Right renal pelvis (tissue), 4 donors: Measurements from ENCODE around the gene RPS27L. TPM values are rescaled to one million over a fixed set of nuclear protein-coding genes. Genes with fewer than 3 reads are reported as not detected.
"Not testable (repeated sequence)": the region's sequence is repeated elsewhere in the genome, so short reads cannot be mapped to it uniquely, and the experiment has no call there.

ENCODE experiments used
- DNase-seq, 4 donors: peaks; one replicate each; pipeline ENCODE4 v3.0.0-alpha.2; 2013; ENCODE audit warnings: low read depth in 4 of 4, low spot score in 3 of 4, missing footprints in 1 of 4
- polyA plus RNA-seq, 4 donors: library from polyadenylated mRNA; unstranded; fragments of 120-200 nt; gene quantifications; one replicate each; pipeline ENCODE4 v1.2.1, GENCODE V29; 2013; ENCODE audit not compliant: insufficient read length in 4 of 4

Gene RPS27L
- polyA plus RNA-seq, 4 donors, result 106 to 111 (median 107) TPM

DNA sequence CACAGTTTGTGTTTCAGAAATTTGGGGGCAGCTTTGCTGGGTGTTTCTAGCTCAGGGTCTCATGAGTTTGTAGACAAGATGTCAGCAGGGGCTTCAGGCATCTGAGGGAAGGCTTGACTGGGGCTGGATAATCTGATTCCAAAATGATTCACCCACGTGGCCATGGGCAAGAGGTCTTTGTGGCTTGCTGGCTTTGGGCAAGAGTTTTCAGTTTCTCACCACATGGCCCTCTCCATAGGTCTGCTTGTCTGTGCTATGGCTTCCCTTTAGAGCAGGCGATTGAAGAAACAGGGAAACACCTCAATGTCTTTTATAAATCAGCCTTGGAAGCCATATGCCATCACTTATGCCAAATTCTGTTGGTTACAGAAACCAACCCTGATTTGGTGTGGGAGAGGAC is 11.9 kb downstream of the RPS27L start:
- no peak for DNase-seq

DNA sequence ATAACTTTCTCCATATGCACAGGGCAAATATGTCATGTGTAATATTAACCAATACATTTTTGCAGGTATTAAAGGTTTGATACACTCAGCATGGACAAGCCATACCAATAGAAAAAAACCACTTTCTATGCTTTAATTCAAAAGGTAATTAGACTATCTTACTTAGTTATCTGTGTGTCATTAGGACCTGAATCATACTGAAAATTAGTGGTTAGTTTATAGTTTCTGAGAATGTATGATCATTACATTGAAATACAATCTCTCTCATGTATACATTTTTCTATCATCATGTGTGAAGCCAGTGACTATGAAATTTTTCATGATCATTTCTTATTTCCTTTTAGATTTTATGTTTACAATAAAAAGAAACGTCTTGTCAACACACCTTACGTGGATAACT is 16.3 kb downstream of the RPS27L start:
- DNase-seq, result no peak

DNA sequence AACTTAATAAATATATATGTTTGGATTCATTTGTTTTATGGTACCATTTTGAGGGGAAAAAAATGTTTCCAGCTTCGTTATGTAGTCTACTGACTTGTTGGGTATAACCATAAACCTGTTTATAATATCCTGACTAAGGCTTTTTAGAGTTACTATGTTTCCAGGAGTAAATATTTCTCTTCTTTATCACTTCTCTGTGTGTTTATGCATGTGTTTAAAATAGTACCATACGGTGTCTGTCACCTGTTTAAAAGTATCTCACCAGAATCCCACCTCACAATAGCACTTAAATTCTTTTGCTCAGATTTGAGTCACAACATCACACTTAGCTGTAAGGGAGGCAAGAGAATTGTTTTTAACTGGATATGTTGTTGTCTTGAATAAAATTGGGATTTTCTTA is 20.5 kb downstream of the RPS27L start:
- no peak for DNase-seq

DNA sequence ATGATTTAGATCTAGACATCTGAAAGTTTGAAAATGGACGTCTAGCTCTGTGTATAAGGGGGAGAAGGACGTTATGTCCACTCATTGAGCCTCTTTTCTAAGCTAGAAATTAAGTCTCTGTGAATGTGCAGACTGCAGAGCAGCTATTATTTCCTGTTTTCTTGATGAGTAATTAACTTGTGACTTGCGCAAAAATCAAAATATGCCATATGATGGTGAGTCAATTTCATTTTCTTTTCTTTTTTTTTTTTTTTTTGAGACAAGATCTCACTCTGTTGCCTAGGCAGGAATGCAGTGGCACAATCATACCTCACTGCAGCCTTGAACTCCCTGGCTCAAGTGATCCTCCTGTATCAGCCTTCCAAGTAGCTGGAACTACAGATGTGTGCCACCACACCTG is 21.5 kb downstream of the RPS27L start:
- DNase-seq, result no peak

DNA sequence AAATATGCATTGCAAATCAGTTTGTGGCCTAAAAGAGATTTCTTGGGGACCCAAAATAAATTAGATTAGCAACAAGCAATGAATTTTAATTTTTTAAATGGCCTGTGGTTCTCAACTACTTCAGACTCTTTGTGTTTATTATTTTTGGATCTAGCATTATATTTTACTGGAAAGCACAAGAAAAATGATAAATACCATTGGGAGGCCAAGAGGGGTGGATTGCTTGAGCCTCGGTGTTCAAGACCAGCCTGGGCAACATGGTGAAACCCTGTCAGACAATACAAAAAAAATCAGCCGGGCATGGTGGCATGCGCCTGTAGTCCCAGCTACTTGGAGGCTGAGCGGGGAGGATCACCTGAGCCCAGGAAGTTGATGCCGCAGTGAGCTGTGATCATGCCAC is 22.0 kb downstream of the RPS27L start:
- no peak for DNase-seq

DNA sequence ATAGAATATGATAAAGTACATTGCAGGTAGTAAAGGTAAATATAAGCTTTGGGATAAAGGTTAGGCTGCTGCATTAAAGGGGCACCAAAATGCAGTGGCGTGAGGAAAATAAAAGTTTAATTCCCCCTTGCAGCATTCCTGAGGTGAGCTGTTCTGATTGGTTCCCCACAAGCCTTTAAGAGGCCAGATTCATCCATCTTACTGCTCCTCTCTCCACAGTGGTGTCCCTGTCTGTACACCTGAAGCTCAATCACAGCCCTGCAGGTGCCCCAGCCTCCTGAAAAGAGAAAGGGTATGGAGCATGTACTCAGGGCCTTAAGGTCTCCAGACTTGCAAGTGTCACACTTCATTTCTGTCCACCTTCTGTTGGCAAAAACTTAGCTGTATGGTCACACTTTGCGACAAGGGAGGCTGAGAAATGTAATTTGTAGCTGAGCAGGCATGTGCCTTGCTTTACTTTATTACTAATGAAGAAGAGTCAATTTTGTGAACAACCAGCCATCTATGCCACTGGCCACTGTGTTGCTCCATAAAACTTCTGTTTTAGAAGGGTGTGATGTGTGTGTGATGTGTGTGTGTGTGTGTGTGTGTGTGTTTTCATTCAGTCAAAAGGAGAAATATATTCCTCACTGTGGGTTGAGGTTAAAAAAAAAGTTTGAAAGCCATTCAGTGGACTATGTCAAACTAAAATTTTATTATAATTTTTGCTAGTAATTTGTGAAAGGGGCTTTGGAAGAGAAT is 22.9 kb downstream of the RPS27L start:
- DNase-seq, result no peak

DNA sequence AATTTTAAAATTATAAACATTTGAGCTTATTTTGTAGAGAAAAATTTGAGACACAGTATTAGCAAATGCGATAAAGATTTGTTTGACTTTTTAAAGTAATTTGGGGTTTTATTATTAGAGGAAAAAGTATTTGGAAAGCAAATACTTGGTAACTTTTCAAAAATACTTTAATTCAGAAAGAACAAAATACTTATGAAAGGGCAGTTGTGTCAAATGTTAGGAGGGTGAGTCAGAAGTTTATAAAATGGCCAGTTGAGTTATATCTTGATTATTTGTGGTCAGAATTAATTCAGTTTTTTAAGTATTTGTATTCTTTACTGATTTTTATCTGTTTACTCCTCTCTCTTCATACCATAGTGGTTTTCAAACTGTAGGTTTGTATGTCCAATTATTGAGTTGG is 23.5 kb downstream of the RPS27L start:
- DNase-seq, result no peak

DNA sequence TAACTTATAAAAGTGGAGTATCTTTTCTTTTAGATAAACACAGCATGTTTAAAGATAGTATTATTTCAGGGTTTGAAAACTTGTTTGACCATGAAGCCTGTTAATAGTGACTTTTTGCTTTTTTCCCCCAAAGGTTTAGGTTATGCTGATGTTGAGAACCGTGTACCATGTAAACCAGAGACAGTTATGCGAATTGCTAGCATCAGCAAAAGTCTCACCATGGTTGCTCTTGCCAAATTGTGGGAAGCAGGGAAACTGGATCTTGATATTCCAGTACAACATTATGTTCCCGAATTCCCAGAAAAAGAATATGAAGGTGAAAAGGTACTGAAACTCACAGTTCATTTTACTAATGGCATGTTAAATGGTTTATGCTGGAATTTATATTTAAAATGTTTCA is 30.6 kb downstream of the RPS27L start:
- DNase-seq, result no peak

DNA sequence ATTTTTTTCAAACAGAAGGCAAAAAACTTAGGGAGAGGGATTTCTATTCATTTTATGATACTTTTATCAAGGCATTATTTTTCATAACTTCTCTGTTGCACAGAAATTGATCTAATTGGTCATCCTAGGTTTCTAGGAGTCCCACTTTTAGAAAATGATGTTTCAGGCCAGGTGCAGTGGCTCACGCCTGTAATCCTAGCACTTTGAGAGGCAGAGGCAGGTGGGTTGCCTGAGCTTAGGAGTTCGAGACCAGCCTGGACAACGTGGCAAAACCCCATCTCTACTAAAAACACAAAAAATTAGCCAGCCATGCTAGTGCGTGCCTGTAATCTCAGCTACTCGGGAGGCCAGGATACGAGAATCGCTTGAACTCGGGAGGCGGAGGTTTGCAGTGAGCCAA is 32.8 kb downstream of the RPS27L start:
- no peak for DNase-seq

DNA sequence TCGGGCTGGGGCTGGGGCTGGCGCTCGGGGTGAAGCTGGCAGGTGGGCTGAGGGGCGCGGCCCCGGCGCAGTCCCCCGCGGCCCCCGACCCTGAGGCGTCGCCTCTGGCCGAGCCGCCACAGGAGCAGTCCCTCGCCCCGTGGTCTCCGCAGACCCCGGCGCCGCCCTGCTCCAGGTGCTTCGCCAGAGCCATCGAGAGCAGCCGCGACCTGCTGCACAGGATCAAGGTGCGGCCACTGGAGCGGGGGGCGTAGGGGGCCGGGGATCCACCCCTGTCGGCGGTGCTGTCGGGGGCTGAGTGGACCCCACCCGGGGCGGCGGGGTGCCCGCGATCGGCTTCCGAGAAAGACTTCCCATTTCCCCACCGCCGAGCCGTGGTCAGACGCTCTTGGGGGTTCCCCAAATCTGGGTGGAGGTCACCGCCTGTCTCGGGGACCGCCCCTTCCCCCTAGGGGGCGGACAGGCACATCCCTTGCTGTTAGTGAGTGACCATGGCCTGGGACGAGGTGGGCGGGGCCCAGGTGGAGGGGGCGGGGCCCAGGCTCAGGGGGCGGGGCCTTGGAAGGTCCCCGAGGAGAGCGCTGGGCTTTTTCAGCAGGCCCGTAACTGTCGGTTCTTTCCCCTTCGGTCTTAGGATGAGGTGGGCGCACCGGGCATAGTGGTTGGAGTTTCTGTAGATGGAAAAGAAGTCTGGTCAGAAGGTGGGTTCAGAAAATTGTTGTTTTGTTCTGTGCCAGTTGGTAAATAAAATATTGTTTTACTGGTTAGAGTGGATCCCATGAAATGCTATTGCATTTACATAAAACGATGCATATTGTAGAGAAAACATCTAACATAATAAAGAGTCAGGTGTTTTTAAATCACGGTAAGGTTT is 35.0 kb downstream of the RPS27L start:
- peak; percentile 38 to 61 (median 52) for DNase-seq

DNA sequence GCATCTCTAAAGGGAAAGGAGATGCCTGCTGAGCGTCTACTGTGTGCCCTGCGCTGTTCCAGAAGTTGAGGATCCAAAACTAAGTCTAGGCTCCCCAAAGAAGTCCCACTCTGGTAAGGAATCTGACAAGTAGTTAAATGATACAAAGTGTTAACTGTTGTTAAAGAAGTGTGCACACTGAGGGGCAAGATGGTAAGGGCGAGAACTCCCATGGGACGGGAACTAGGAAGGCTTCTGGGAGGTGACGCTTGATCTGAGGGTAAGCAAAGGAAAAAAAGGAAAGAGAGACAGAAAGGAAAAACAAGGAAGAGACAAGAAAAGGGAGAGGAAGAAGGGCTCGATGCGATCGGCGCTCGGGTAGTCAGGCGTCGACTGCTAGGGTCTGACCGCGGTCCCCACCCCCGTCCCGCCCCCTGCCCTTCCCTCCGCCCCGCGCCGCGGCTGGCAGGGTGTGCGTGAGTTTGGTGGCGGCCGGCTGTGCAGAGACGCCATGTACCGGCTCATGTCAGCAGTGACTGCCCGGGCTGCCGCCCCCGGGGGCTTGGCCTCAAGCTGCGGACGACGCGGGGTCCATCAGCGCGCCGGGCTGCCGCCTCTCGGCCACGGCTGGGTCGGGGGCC is 35.8 kb downstream of the RPS27L start, which contains the start of gene LACTB:
LACTB (plus strand) TSS at position 480 of the 620 bp plus-strand sequence; CDS start at position 491, 11 bp downstream.
- DNase-seq, result peak; percentile 61 to 81 (median 78)

DNA sequence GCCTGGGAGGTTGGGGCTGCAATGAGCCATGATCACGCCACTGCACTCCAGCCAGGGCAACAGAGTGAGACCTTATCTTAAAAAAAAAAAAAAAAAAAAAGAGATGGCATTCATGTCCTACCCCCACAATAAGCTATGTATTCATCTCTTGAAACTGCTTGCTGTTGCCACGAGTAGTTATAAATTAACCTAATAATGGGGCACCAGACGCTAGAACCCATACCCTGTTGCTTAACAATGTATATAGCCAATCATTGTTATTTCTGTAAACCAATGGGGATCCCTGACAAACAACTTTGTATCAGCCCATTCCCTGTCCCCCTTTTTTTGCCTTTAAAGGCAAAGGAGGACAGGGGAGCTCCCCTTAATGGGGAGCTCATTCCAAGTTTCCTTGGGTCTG is 38.4 kb downstream of the RPS27L start:
- DNase-seq, result no peak

DNA sequence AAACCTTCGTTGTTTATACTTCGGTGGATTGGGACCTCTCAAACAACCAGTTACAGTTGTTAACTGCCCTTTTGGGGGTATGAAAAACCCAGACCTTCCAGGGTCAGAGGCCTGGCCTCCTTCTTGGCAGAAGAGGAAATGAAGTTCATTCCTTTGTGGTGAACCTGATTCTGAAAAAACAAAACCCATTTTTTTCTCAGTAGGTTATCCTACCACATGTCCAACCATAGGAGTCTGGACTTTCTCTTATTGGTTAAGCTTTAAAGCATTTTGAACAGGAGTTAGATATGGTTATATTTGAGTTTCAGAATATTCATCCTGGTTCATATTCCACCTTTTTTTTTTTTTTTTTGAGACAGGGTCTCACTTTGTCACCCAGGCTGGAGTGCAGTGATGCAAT is 42.8 kb downstream of the RPS27L start:
- no peak for DNase-seq

DNA sequence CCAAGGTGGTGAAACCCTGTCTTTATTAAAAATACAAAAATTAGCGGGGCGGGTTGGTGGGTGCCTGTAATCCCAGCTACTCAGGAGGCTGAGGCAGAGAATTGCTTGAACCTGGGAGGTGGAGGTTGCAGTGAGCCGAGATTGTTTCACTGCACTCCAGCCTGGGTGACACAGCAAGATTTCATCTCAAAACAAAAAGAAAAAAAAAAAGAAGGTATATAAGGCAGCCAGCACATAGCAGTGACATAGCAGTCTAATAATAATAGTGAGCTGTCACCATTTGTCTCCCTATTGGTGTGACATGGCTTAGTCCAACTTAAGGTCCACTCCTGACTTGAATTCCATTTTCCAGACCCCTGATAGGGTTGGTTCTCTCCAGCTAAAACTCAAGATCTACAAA is 44.4 kb downstream of the RPS27L start:
- DNase-seq, result no peak

DNA sequence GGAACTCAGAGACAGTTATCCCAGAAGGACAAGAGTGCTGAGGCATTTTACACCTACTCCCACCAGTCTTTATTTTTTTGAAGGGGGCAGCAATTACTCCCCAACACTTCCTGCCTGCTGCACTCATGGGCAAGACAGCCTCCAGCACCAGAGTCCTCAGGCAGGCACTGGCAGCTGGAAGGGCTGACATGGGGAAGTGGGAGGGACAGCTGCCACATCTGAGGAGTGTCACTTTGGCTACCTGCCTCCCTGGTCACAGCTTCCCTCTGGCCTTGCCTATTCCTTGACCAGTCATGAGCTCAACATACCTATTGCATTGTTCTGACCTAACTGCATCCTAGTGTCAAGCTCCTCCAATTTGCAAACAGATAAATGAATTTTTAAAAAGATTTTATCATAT is 45.8 kb downstream of the RPS27L start:
- no peak for DNase-seq

DNA sequence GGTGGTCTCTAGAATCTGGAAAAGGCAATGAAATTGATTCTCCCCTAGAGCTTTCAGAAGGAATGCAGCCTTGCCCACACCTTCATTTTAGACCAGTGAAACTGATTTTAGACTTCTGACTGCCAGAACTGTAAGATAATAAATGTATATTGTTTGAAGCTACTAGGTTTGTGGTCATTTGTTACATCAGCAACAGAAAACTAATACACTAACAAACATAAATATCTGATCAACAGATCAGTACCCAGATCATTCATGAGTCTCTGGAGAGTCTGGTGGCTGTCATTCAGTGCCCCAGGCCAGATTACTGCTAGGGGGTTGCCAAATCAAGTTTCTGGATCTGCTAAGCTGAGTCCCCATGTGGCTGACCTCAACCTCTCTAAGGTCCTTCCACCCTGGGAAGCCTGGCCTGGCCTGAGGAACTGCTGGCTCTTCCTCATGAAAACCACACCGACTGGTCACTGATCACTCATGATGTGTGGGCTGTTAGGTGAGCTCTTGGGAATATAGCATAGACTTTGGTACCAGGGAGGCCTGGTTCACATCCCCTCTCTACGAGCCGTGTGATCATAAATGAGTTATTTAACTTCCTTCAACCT is 46.8 kb downstream of the RPS27L start:
- DNase-seq, result no peak

DNA sequence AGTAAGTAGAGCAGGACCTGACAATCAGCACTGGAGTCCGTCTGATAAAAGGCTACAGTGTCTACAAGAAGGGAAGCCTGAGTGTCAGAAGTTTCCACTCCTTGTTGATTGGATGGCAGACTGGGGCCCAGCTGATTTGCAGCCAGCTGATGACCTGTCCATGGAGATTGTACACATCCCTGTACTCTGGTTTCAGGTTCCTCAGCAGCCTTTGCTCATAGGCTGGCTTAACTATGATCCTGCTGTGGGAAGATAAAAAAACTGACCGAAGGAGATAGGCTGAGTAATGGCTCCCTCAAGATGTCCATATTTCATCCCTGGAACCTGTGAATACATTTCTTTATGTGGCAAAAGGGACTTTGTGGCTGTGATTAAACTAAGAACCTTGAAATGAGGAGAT is 47.4 kb downstream of the RPS27L start:
- DNase-seq, result no peak

DNA sequence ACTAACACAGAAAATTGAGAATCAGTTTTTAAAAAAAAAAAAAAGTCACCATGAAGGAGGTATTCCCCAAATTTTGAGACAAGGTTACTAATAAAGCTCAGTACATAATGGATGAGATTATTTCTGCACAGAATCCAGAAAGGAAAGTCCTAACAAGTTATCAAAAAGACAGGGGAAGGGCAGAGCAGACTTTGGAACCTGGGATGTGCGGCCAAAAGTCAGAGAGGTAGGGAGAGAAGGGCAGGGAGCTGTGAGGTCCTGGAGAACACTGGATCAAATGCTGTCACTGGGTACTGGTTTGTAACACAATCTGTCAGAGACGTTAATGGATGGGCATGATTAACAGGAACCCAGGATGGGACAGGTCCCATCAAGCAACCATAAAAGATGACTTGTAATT is 47.8 kb downstream of the RPS27L start:
- no peak for DNase-seq

DNA sequence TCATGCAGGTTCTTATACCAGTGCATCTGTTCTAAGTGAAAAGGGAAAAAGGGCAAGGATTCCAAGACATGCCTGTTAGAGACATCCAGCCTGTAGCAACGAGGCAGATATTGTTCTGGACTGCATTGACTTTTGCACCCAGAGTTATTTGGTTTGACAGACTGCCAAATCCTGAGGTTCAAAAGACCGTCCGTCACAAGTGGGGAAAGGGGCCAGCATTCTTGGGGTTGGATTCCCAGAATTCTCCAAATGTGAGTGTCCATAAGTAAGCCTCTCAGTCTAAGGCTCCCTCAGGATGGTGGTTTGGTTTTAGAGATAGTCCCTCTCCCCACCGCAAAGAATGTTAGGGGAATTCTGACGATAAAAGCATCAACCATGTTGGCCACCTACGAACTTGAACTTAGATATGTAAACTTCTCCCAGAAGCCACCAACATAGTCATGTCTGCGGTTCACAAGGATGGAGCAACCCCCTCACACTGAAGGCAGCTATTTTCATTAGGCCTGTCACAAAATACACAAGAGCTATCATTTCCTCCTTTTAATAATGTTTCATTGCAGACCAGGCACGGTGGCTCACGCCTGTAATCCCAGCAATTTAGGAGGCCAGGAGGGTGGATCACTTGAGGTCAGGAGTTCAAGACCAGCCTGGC is 49.3 kb downstream of the RPS27L start:
- no peak for DNase-seq

DNA sequence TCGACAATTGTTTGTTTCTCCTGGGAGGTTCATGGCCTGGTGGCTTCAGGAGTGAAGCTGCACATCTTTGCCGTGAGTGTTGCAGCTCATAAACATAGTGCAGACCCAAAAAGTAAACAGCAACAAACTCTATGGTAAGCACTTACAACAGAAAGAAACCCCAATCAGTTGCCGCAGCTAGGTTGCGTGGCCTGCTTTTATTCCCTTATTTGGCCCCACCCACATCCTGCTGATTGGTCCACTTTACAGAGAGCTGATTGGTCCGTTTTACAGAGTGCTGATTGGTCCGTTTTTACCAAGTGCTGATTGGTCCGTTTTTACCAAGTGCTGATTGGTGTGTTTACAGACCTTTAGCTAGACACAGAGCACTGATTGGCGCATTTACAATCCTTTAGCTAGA is 51.9 kb downstream of the RPS27L start:
- not testable (repeated sequence) for DNase-seq

DNA sequence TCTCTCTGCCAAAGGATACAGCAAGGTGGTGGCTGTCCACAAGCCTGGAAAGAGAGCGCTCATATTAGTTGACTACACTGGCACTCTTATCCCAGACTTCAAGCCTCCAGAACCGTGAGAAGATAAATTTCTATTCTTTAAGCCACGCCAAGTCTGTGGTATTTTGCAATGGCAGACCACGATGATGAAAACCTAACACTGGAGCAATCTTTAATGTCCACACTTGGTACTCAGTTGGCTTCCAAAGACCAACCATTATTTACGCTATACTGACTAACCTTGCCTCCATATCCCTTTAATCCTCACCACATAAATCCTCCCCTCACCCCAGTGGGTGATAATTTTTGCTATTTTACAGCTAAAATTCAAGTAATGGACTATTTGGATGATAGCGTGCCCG is 52.5 kb downstream of the RPS27L start:
- DNase-seq, result no peak
